ENCODE data around the gene PRKAR1A.

PRKAR1A gene

GRCh38 chr17:68544111-68544915, 32.1 kb downstream of the PRKAR1A start:
- no peak for DNase-seq

GRCh38 chr17:68556551-68556950, 44.3 kb downstream of the PRKAR1A start:
- no peak for DNase-seq

- DNase-seq, result no peak
Measured at GRCh38 chr17:68559316-68559715, 47.1 kb downstream of the PRKAR1A start.

GRCh38 chr17:68560966-68561720, 48.9 kb downstream of the PRKAR1A start:
- no peak for DNase-seq

- no peak for DNase-seq
Measured at GRCh38 chr17:68562736-68563135, 50.5 kb downstream of the PRKAR1A start.

DNA sequence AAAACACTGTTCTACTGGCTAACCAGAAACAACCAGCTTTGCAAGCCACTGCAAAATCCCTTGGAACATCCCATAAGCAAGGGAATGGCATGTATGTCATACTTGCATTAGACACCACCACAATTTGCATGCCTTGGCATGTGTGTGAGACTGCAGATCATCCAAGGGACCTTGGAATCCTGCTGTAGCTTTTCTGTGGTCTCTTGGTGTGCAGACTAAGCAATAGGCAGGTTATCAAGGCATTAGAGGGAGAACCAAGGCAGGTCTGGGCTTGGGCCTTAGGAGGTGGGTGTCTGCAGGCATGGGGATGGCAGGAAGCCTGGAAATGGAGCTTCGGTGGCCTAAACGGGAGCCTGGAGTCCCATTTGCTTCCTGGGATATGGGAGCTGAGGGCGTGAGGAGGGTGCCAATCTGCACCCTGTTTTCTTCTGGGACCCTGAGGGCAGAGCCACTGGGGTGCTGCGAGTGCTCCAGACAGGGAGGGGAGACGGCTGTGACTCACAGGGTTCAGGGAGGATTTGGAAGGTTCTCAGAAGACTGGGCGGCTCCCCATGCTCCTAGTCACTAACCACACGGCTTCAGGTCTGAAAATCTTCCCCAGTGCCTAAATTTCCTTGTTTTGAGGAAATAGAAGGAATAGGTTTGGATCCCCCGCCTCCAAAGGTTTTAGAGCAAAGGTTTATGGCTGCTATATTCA, 52.3 kb downstream of the PRKAR1A start:
- DNase-seq, result no peak

DNA sequence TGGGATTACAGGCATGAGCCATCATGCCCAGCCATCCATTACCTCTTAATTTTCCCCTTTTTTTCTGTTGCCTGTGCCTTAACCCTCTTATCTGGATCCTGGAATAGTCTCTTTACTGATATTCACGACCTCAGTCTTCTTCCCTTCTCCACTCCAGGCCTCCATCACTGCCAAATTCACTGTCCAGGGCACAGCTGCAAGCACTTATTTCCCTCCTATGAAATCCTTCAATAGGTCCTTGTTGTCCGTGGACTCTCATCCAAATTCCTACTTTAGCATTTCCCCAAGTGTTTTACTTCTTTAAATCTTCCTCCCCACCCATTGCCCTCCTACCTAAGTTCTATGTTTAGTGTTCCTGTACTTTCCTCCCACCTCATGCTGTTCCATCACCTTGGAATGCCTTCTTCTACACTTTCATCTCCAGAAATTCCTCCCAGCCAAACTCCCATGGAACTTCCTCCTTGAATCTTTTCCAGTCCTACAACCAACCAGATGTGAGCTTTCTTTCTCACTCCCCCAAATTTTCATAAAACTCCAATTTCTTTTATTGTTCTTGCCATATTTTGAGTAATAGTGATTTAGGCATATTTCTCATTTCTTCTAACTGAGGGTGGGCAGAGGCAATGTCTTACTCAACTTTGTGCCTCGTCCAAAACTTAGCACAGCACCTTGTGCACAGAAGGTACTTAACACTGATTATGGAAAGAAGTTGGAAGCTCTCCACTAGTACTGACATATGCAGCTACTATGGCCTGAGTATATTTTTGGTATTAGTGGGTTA, 53.6 kb downstream of the PRKAR1A start:
- DNase-seq, result no peak

DNA sequence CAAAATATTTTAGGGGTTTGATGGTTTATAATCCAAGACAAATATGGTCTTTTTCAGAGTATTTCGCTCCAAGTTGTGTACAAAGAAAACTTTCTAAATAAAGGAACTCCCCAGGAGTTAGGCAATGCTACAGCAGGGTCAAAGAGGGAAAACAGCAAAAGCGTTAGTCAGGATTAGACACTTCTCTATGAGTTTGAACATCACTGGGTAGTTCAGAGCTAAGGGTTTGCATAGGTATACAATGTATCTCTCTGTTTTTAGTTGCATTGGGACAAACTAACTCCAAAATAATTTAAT, 54.2 kb downstream of the PRKAR1A start:
- DNase-seq, result no peak

DNA sequence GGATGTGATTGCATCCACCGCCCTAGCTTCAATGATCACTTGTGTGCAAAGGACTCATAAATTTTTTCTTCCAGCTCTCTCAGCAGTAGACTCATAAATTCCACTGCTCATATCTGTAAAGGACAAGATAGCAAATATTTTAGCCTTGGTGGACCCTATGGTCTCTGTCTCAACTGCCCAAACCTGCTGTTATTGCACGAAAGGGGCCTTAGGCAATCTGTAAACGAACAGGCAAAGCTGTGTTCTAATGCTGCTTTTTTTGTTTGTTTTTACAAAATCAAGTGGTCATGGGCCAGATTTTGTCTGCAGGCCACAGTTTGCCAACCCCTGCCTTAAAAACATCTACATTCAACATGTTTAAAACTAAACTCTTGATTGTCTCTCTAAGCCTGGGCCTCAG, 54.8 kb downstream of the PRKAR1A start:
- DNase-seq, result no peak

DNA sequence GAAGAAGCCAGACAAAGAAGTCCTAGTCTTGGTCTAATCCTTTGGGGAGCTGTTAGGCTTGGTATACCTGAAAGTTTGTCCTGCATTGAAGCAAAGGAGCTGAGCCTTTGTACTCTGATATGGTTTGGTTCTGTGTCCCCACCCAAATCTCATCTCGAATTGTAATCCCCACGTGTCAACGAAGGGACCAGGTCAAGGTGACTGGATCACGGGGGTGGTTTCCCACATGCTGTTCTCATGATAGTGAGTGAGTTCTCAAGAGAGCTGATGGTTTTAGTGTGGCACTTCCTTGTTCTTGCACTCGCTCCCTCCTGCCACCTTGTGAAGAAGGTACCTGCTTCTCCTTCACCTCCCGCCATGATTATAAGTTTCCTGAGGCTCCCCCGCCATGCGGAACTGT, 55.4 kb downstream of the PRKAR1A start:
- DNase-seq, result no peak

- no peak for DNase-seq
Measured at GRCh38 chr17:68568581-68568980, 56.4 kb downstream of the PRKAR1A start.

- no peak for DNase-seq
Measured at GRCh38 chr17:68569346-68569745, 57.1 kb downstream of the PRKAR1A start.

GRCh38 chr17:68570526-68570925, 58.3 kb downstream of the PRKAR1A start:
- DNase-seq, result no peak

DNA sequence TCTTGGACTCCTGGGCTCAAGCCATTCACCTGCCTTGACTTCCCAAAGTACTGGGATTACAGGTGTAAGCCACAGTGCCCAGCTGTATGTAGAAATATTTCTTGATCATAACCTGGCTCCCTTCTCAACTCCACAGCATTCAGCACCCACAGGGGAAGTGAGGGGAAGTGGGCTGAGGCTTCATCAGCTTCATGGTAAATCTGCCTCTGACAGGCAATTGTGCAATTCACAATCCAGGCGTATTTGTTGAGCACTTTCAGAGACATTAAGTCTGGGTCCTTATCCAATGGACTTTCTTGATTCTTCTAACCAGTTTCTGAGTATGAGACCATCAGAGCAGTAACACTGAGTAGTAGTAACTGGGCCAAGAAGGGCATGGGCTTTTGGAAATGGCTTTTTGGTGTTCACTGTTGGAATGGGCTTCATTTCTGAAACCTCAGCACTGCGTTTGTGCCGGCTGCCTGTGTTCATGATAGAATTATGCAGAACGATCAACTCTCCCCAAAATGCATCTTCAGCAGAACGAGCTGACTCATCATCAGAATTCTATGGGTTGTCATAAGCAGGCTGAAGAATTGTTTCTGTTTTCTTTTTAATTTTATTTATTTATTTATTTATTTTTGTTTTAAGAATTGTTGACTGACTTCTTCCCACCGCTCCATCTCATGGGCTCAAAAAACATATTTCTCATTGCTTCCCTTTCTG, 60.1 kb downstream of the PRKAR1A start:
- no peak for DNase-seq

DNA sequence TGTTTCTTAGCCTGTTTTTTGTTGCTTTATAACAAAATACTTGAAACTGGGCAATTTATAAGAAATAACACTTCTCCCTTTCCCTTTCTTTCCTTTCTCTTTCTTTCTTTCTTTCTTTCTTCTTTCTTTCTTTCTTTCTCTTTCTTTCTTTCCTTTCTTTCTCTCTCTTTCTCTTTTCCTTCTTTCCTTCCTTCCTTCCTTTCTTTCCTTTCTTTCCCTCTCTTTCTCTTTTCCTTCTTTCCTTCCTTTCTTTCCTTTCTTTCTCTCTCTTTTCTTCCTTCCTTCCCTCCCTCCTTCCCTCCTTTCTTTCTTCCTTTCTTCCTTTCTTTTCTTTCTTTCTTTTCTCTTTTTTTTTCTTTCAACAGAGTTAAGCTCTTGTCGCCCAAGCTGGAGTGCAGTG, 61.1 kb downstream of the PRKAR1A start:
- DNase-seq, result no peak

DNA sequence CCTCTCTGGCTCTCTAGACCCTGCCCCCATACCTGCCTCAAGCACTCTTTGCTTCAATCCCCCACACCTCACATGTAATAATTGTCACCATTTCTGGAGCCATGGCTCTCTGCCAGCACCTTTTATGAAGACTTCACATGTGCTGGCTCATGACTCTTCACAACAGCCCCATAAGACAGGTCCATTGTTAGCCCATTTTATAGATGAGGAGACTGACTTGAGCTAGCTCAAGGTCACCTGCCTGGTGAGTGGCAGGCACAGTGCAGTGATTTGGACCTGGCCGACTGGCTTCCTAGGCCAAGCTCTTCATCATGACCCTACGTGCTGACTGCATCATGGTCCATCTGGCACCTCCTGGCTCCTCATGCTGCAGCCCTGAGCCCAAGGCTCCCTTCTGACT, 63.9 kb downstream of the PRKAR1A start:
- DNase-seq, result no peak

- no peak for DNase-seq
Measured at GRCh38 chr17:68576811-68577496, 64.7 kb downstream of the PRKAR1A start.

DNA sequence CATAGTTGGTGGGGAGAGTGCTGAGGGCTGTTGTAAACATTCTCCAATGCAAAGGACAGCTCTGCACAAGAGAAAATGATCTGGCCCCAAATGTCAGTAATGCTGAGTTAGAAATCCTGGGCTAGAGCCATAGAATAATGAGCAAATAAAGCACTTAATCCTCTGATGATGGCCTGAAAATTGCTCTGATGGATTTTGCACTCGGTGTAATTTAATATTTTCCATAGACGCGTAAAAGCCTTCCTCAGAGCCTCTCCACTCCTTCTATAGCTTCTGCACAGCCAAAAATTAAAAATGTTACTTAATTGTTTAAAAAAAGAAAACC, 65.2 kb downstream of the PRKAR1A start:
- no peak for DNase-seq

DNA sequence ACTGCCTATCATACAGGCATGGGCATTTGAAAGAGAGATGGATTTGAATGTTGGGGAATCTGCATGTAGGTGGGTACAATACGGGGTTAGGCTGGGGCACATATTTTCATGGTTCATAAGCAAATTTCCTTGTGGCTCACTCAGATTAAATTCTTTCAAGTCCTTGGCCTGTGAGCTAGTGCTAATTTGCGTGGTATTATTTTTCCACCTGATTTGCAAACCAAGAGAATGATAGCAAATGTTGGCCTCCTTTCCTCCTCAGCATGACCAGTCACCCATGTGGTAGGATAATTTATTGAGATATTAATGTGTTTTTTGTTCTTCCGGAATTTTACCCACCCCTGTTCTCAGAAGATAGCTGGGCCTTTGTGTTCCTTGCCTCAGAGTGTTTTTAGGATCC, 66.0 kb downstream of the PRKAR1A start:
- DNase-seq, result no peak

GRCh38 chr17:68579194-68579927, 67.1 kb downstream of the PRKAR1A start:
- no peak for DNase-seq

DNA sequence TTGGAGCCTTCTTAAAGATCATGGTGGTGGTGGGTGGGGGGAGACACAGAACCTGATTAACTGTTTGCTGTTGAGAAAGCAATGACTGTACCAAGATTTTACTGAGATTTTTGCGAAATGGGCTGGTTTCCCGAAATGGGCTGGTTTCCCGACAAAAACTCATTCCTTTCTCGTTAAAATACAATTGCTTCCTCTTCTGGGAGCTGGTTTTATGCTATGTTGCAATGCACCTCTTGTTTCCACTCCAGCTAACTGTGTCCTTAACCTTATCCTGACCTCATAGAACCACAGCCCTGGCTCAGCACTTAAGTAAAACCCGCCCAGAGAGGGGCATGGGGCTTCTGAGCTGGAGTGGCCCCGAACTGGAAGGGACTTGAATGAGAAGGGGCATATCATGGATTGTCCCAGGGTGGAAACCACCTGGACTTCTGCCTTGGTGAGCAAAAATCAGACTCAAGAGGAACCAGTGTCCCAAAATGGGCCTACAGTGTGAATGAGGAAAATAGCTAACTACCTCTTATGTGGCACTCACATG, 68.1 kb downstream of the PRKAR1A start:
- no peak for DNase-seq

Data from NCI-H226 (cell line).